ENCODE results near the gene RNF10. TPM values are rescaled to one million over a fixed set of nuclear protein-coding genes. Genes with fewer than 3 reads are reported as not detected.
A peak's percentile ranks its signal among the peaks of the same experiment; 100 is the strongest.
"Not testable (repeated sequence)": the region's sequence is repeated elsewhere in the genome, so short reads cannot be mapped to it uniquely, and the experiment has no call there.

RNF10 gene
- total RNA-seq, result 294 TPM
- long read RNA-seq, transcript RNF10-203 (17 exons, 2,671 nt), result minor isoform, 23 of 412 reads
- long read RNA-seq, transcript RNF10-201 (17 exons, 3,825 nt), result major isoform, 289 of 412 reads
- long read RNA-seq, partial matches to known transcripts, result 18 of 412 reads
- long read RNA-seq, other reads (novel, unspliced or antisense), result 81 of 412 reads

DNA sequence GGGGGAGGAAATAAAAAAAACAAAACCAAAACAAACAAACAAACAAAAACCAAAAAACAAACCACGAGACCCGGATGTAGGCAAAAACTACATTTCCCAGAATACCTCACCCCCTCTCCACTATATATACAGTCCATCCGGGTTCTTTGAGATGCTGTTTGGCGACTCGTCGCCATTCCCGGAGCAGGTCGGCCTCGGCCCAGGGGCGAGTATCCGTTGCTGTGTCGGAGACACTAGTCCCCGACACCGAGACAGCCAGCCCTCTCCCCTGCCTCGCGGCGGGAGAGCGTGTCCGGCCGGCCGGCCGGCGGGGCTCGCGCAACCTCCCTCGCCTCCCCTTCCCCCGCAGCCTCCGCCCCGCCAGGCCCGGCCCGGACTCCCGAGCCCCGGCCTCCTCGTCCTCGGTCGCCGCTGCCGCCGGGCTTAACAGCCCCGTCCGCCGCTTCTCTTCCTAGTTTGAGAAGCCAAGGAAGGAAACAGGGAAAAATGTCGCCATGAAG is at the start of gene RNF10:
Gene RNF10 (plus strand): TSS at position 154 of the 500 bp plus-strand sequence. CDS start 456 bp downstream, outside the sequence.
- DNase-seq (ENCODE audit: missing footprints), result peak; percentile 88
- ATAC-seq, result peak; percentile 75
- intact Hi-C loops (cut with DNase I), result no loop called here

GRCh38 chr12:120485961-120486881 is 47.9 kb upstream of the RNF10 start:
- intact Hi-C loops (cut with DNase I), result no loop called here
- no peak for ATAC-seq
- DNase-seq (ENCODE audit: missing footprints), result no peak

- not testable (repeated sequence) for DNase-seq (ENCODE audit: missing footprints); ATAC-seq
Measured at GRCh38 chr12:120487552-120487951, 46.6 kb upstream of the RNF10 start.

DNA sequence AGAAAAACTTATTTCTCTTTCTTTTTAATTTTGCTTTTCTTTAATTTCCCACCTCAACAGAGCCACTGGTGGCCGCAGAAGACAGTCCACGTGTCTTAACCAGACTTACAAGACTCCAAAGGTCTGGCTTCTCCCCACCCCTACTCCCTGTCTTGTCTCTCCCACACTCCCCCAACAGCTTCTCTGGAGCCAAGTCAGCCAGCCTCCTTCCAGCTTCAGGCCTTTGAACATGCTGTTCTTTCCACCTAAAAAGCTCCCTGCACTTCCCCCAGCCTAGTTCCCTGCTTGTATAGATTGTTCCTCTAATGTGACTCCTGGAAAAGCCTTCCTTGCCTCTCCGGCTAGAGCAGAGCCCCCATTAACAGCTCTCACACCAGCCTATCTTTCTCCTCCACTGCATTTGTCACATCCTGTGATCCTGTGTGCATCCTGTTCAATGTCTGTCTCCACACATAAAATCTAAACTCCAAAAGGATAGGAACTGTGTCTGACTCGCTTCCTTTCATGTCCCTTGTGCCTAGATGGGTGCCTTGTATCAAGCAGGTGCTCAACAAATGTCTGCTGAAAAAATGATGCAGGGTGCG is 46.0 kb upstream of the RNF10 start:
- no peak for DNase-seq (ENCODE audit: missing footprints)
- intact Hi-C loops (cut with DNase I), result no loop called here

More at GRCh38 chr12:120487552-120487951, 46.6 kb upstream of the RNF10 start:
- intact Hi-C loops (cut with DNase I), result not testable (repeated sequence)

DNA sequence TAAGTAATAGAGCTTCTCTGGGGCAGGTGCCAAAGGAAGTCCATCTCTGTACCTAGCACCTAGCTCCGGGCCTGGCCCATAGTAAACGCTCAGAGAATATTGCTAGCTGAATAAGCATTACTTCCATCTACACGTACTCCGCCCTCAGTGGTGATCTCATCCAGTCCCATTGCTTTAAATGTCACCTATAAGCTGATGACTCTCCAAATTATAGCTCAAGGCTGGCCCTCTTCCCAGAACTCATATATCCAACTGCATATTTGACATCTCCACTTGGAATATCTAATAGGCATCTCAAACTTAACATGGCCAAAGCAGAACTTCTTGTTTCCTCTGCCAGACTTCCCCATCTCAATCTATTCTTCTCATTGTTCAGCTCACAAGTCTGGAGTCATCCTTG is 45.1 kb upstream of the RNF10 start:
- ATAC-seq, result no peak
- no peak for DNase-seq (ENCODE audit: missing footprints)
- intact Hi-C loops (cut with DNase I), result no loop called here

More for the DNA sequence above, 46.0 kb upstream of the RNF10 start:
- no peak for ATAC-seq

GRCh38 chr12:120490325-120490724 is 43.8 kb upstream of the RNF10 start:
- no peak for ATAC-seq
- no peak for DNase-seq (ENCODE audit: missing footprints)
- intact Hi-C loops (cut with DNase I), result no loop called here

- no peak for DNase-seq (ENCODE audit: missing footprints)
Measured at GRCh38 chr12:120490833-120491512, 43.2 kb upstream of the RNF10 start.

GRCh38 chr12:120495186-120495730 is 38.9 kb upstream of the RNF10 start:
- intact Hi-C loops (cut with DNase I), result loop anchor here (5.0 kb wide), 1 partner anchor 48 kb away; the partner anchor contains the start of genes GATC and TRIAP1
- ATAC-seq (no peak), DNase-seq (ENCODE audit: missing footprints) (no peak)

More at GRCh38 chr12:120490833-120491512, 43.2 kb upstream of the RNF10 start:
- intact Hi-C loops (cut with DNase I), result no loop called here
- ATAC-seq, result peak; percentile 26

GRCh38 chr12:120495731-120496412 is 38.3 kb upstream of the RNF10 start, which contains the start of gene DYNLL1:
Gene DYNLL1 (plus strand): TSS chr12:120496113. CDS start chr12:120496422, 309 bp downstream.
- ATAC-seq, result peak; percentile 98
- intact Hi-C loops (cut with DNase I), result loop anchor here (1.0 to 5.0 kb wide), 2 partner anchors 27 to 49 kb away; partner anchors contain the start of genes GATC, SRSF9 and TRIAP1
- DNase-seq (ENCODE audit: missing footprints), result peak; percentile 97

DNA sequence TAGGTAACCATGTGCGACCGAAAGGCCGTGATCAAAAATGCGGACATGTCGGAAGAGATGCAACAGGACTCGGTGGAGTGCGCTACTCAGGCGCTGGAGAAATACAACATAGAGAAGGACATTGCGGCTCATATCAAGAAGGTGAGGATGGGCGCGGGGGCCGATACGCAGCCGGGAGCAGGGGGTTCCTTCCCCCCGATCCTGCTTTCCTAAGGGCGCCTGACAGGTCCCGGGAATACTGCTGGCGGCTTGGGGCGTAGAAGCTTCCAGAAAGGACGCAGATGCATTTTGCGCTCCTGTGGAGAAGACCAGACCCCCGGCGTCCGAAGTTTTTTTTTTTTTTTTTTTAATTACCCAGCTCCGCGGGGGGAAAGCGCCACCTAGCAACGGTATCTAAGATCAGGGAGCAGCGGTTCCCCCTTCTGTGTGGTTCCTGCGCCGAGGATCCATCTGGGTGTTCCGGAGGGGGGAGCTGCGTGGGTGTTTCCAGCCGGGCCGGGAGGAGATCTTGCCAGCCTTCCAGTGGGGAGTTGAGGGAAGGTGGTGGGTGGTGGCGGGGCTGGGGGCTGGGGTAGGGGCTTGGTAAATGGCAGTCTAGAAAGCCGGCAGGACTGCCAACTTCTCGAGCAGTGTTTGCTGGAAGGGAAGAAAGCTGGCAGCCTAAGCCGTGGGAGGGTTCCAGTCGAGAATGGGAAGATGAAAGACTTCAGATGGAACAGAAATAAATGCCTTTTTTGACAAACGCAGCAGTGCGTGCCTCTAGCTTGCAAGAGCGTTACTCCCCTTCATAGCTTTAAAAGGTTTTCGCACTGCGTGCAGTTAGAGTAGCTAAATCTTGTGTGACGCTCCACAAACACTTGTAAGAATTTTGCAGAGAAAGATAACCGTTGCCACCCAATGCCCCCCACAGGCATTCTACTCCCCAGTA is 37.5 kb upstream of the RNF10 start:
- ATAC-seq (peak; percentile 69), DNase-seq (ENCODE audit: missing footprints) (peak; percentile 80)
- intact Hi-C loops (cut with DNase I), result loop anchor here (1.0 to 5.0 kb wide), 2 partner anchors 27 to 49 kb away; partner anchors contain the start of genes GATC, SRSF9 and TRIAP1

- intact Hi-C loops (cut with DNase I), result loop anchor here (5.0 kb wide), 1 partner anchor 50 kb away; the partner anchor contains the start of genes GATC and TRIAP1
- DNase-seq (ENCODE audit: missing footprints) (no peak), ATAC-seq (no peak)
Measured at GRCh38 chr12:120497524-120498150, 36.5 kb upstream of the RNF10 start.

DNA sequence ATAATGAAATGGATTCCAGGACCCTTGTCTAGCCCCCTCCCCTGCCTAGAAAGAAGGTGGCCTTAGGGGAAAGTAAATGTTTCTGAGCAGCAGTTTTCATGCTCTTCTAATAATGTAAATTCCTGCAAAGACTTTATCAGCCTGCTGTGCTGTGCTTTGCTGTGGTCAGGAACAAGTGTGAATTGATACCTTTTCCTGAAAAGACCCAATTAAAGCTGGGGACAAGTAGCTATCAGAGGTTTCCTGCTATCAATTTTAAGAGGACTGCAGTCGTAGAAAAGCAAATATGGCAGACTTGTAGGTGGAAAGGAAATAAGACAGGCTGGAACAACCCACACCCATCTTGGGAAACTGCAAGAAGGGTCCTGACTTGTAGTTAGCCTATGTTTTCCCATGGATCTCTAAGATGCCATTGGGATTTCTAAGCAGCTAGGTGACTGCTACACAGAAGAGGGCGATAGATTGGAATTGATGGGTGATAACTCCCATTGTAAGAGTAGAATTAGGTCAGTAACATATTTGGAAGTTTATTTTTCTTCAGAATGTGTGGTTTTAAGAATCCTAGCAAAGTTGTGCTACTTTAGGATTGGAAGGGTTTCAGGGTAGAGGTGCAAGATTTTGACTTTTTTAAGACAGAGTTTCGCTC is 35.2 kb upstream of the RNF10 start:
- DNase-seq (ENCODE audit: missing footprints) (no peak), ATAC-seq (no peak)
- intact Hi-C loops (cut with DNase I), result loop anchor here (5.0 kb wide), 1 partner anchor 52 kb away; the partner anchor contains the start of genes GATC and TRIAP1

GRCh38 chr12:120500581-120500980 is 33.6 kb upstream of the RNF10 start:
- intact Hi-C loops (cut with DNase I), result no loop called here
- DNase-seq (ENCODE audit: missing footprints) (no peak), ATAC-seq (no peak)

- ATAC-seq, result no peak
- intact Hi-C loops (cut with DNase I), result no loop called here
- no peak for DNase-seq (ENCODE audit: missing footprints)
Measured at GRCh38 chr12:120504587-120504986, 29.6 kb upstream of the RNF10 start.

GRCh38 chr12:120508537-120508936 is 25.6 kb upstream of the RNF10 start:
- DNase-seq (ENCODE audit: missing footprints) (no peak), ATAC-seq (no peak)
- intact Hi-C loops (cut with DNase I), result no loop called here

Data from Right ventricle myocardium inferior (tissue), 1 donor.